Measurements from ENCODE around the gene AUP1.
A peak's percentile ranks its signal among the peaks of the same experiment; 100 is the strongest.

AUP1 gene

GRCh38 chr2:74551942-74552913, 22.7 kb upstream of the AUP1 start:
- TF ChIP-seq CTCF (IDR thresholded peaks at IDR 0.05; ENCODE audit: control insufficient read depth, extremely low read depth, insufficient read depth), result no peak
- no peak overlapping the region for H3K4me3 ChIP-seq (ENCODE audit: low read depth, low read length)
- DNase-seq (ENCODE audit: low read depth), result no peak

- TF ChIP-seq CTCF (IDR thresholded peaks at IDR 0.05; ENCODE audit: control insufficient read depth, extremely low read depth, insufficient read depth), result no peak
- H3K4me3 ChIP-seq (ENCODE audit: low read depth, low read length), result no peak overlapping the region
- no peak for DNase-seq (ENCODE audit: low read depth)
These were observed 22.0 kb upstream of the AUP1 start for GRCh38 chr2:74551530-74551929.

- no peak overlapping the region; the same call in 1 of the 2 replicates for H3K4me3 ChIP-seq (ENCODE audit: low read depth, low read length)
- DNase-seq (ENCODE audit: low read depth), result no peak
- no peak for TF ChIP-seq CTCF (IDR thresholded peaks at IDR 0.05; ENCODE audit: control insufficient read depth, extremely low read depth, insufficient read depth)
These were observed 20.7 kb upstream of the AUP1 start for GRCh38 chr2:74550231-74550630.

- TF ChIP-seq CTCF (IDR thresholded peaks at IDR 0.05; ENCODE audit: control insufficient read depth, extremely low read depth, insufficient read depth), result no peak
- DNase-seq (ENCODE audit: low read depth), result no peak
- H3K4me3 ChIP-seq (ENCODE audit: low read depth, low read length), result peak overlapping the region; percentile 60
These were observed 19.7 kb upstream of the AUP1 start for GRCh38 chr2:74548900-74549826.

GRCh38 chr2:74548285-74548899, 18.9 kb upstream of the AUP1 start:
- no peak for TF ChIP-seq CTCF (IDR thresholded peaks at IDR 0.05; ENCODE audit: control insufficient read depth, extremely low read depth, insufficient read depth)
- DNase-seq (ENCODE audit: low read depth), result no peak
- peak overlapping the region; percentile 60 for H3K4me3 ChIP-seq (ENCODE audit: low read depth, low read length)

GRCh38 chr2:74546004-74546403, 16.5 kb upstream of the AUP1 start:
- DNase-seq (ENCODE audit: low read depth), result no peak
- H3K4me3 ChIP-seq (ENCODE audit: low read depth, low read length), result no peak overlapping the region
- no peak for TF ChIP-seq CTCF (IDR thresholded peaks at IDR 0.05; ENCODE audit: control insufficient read depth, extremely low read depth, insufficient read depth)

All from LNCaP clone FGC (cell line).